H1 (cell line): ENCODE data around the gene ST6GALNAC5. TPM values are rescaled to one million over a fixed set of nuclear protein-coding genes. Genes with fewer than 3 reads are reported as not detected.

ENCODE experiments used
- BACH1 ChIP-seq: IDR thresholded peaks from 2 replicates; pipeline ENCODE4 v1.6.1; 2012; ENCODE audit warnings: low read length, improper control_type of control experiment
- CHD2 ChIP-seq: IDR thresholded peaks from 2 replicates; pipeline ENCODE4 v1.6.1; 2012; ENCODE audit warnings: low read length, improper control_type of control experiment
- PHF8 ChIP-seq: fragments of 200-600 bp; sonication (generic); conservative IDR thresholded peaks from 2 replicates; pipeline ENCODE4 v1.7.1; 2012; ENCODE audit warnings: low read depth, mild to moderate bottlenecking, inconsistent platforms, low read length, moderate library complexity
- POLR2AphosphoS5 ChIP-seq: IDR thresholded peaks from 2 replicates; pipeline ENCODE4 v1.6.1; 2011; ENCODE audit warnings: low read depth, low read length
- RXRA ChIP-seq: IDR thresholded peaks from 2 replicates; pipeline ENCODE4 v1.6.1; 2011; ENCODE audit warnings: low read depth, mild to moderate bottlenecking, low read length, moderate library complexity; ENCODE audit not compliant: insufficient read depth
- polyA plus RNA-seq, 7 experiments: library from polyadenylated mRNA; depleted of rRNA in 3 of 7; stranded (reverse) in 5 of 7; unstranded in 2 of 7; fragments of >200 nt in 5 of 7; fragments of 200-250 nt in 2 of 7; gene quantifications; 1 replicate in 5 of 7; 2 replicates in 1 of 7; 4 replicates in 1 of 7; pipeline versions ENCODE4 v1.2.1 to v1.2.3, GENCODE V29; 2011 to 2013; ENCODE audit warnings: missing spikeins in 2 of 7, mixed read lengths in 2 of 7
- total RNA-seq: library from RNA; stranded (reverse); fragmentation: NEBNext Ultra II Directional; extraction: Animal tissue kit (Norgen Biotek cat#: 25700); gene quantifications from 2 replicates; pipeline ENCODE4 v1.2.1, GENCODE V29; 2021
- TF ChIP-seq, protein P1 (sequence below): fragments of 300-600 bp; sonication (generic); IDR thresholded peaks from 2 replicates; pipeline ENCODE4 v1.7.1; 2012; ENCODE audit warnings: low read length, moderate library complexity, mild to moderate bottlenecking, inconsistent platforms; ENCODE audit not compliant: insufficient replicate concordance

Gene ST6GALNAC5
- total and polyA plus RNA-seq, 2 of the 8 experiments (the other 6 are each of a cell fraction or from before 2014, with no cell fraction given) = 6.2 to 7.3 TPM

DNA sequence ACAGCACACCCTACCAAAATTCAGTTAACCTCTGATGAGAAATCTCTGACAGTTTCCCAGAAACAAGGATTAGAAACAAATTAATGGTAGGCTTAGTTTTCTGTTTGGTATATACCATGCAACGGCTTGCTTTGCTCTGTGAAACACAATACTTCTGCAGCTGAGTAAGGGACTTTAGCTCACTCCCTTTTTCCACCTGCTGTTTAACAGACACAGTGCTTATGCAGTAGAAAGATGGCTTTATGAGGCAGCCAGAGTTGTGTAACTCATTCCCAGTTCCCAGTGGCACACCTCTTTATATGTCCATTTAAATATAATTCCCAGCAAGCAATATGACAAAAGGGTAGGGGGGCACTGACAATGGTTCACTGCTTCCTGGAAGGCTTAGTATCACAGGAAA, 228.0 kb downstream of the ST6GALNAC5 start (continued):
- TF ChIP-seq RXRA (no peak), POLR2AphosphoS5 (no peak), CHD2 (no peak), BACH1 (no peak), PHF8 (no peak)
- TF ChIP-seq, protein P1, sequence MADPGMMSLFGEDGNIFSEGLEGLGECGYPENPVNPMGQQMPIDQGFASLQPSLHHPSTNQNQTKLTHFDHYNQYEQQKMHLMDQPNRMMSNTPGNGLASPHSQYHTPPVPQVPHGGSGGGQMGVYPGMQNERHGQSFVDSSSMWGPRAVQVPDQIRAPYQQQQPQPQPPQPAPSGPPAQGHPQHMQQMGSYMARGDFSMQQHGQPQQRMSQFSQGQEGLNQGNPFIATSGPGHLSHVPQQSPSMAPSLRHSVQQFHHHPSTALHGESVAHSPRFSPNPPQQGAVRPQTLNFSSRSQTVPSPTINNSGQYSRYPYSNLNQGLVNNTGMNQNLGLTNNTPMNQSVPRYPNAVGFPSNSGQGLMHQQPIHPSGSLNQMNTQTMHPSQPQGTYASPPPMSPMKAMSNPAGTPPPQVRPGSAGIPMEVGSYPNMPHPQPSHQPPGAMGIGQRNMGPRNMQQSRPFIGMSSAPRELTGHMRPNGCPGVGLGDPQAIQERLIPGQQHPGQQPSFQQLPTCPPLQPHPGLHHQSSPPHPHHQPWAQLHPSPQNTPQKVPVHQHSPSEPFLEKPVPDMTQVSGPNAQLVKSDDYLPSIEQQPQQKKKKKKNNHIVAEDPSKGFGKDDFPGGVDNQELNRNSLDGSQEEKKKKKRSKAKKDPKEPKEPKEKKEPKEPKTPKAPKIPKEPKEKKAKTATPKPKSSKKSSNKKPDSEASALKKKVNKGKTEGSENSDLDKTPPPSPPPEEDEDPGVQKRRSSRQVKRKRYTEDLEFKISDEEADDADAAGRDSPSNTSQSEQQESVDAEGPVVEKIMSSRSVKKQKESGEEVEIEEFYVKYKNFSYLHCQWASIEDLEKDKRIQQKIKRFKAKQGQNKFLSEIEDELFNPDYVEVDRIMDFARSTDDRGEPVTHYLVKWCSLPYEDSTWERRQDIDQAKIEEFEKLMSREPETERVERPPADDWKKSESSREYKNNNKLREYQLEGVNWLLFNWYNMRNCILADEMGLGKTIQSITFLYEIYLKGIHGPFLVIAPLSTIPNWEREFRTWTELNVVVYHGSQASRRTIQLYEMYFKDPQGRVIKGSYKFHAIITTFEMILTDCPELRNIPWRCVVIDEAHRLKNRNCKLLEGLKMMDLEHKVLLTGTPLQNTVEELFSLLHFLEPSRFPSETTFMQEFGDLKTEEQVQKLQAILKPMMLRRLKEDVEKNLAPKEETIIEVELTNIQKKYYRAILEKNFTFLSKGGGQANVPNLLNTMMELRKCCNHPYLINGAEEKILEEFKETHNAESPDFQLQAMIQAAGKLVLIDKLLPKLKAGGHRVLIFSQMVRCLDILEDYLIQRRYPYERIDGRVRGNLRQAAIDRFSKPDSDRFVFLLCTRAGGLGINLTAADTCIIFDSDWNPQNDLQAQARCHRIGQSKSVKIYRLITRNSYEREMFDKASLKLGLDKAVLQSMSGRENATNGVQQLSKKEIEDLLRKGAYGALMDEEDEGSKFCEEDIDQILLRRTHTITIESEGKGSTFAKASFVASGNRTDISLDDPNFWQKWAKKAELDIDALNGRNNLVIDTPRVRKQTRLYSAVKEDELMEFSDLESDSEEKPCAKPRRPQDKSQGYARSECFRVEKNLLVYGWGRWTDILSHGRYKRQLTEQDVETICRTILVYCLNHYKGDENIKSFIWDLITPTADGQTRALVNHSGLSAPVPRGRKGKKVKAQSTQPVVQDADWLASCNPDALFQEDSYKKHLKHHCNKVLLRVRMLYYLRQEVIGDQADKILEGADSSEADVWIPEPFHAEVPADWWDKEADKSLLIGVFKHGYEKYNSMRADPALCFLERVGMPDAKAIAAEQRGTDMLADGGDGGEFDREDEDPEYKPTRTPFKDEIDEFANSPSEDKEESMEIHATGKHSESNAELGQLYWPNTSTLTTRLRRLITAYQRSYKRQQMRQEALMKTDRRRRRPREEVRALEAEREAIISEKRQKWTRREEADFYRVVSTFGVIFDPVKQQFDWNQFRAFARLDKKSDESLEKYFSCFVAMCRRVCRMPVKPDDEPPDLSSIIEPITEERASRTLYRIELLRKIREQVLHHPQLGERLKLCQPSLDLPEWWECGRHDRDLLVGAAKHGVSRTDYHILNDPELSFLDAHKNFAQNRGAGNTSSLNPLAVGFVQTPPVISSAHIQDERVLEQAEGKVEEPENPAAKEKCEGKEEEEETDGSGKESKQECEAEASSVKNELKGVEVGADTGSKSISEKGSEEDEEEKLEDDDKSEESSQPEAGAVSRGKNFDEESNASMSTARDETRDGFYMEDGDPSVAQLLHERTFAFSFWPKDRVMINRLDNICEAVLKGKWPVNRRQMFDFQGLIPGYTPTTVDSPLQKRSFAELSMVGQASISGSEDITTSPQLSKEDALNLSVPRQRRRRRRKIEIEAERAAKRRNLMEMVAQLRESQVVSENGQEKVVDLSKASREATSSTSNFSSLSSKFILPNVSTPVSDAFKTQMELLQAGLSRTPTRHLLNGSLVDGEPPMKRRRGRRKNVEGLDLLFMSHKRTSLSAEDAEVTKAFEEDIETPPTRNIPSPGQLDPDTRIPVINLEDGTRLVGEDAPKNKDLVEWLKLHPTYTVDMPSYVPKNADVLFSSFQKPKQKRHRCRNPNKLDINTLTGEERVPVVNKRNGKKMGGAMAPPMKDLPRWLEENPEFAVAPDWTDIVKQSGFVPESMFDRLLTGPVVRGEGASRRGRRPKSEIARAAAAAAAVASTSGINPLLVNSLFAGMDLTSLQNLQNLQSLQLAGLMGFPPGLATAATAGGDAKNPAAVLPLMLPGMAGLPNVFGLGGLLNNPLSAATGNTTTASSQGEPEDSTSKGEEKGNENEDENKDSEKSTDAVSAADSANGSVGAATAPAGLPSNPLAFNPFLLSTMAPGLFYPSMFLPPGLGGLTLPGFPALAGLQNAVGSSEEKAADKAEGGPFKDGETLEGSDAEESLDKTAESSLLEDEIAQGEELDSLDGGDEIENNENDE = no peak
- TF ChIP-seq, all 59 proteins: peak for 0
